Muscle of leg (tissue), 16 donors: Measurements from ENCODE around the gene STAT2. TPM values are rescaled to one million over a fixed set of nuclear protein-coding genes. Genes with fewer than 3 reads are reported as not detected.
"Not testable (repeated sequence)": the region's sequence is repeated elsewhere in the genome, so short reads cannot be mapped to it uniquely, and the experiment has no call there.

Experiments
- DNase-seq: peaks from one replicate; pipeline ENCODE4 v3.0.0; 2013
- H3K27ac ChIP-seq: one replicate; pipeline ENCODE4 v1.5.1; 2013; ENCODE audit warnings: mild to moderate bottlenecking, low read length, control low read depth
- H3K27me3 ChIP-seq: one replicate; pipeline ENCODE4 v1.6.1; 2013; ENCODE audit warnings: low read length; ENCODE audit not compliant: control insufficient read depth, insufficient read depth
- H3K36me3 ChIP-seq: one replicate; pipeline ENCODE4 v1.6.1; 2013; ENCODE audit warnings: low read length; ENCODE audit not compliant: control insufficient read depth, insufficient read depth
- H3K4me1 ChIP-seq: one replicate; pipeline ENCODE4 v1.6.1; 2013; ENCODE audit warnings: low read length; ENCODE audit not compliant: control insufficient read depth, insufficient read depth
- H3K4me3 ChIP-seq: one replicate; pipeline ENCODE4 v1.5.1; 2013; ENCODE audit warnings: low read length, control low read depth
- H3K9me3 ChIP-seq: replicated peaks from 2 replicates; pipeline ENCODE4 v1.6.1; 2013; ENCODE audit warnings: low read depth, low read length; ENCODE audit not compliant: control insufficient read depth
- WGBS: methylation state at CpG from one replicate; pipeline ENCODE4 v1.1.5; 2013; ENCODE audit warnings: missing lambda C conversion rate; ENCODE audit not compliant: insufficient coverage; 5-methylcytosine and 5-hydroxymethylcytosine counted together
- long read RNA-seq, 11 donors: transcript quantifications; one replicate each; lab custom pipeline, GENCODE V29; 2026
- polyA plus RNA-seq, 8 donors: library from polyadenylated mRNA; unstranded; fragments of 120-200 nt; gene quantifications; one replicate each; pipeline versions ENCODE4 v1.2.1 to v1.2.3, GENCODE V29; 2013; ENCODE audit warnings: inconsistent platforms in 1 of 8, low replicate concordance in 1 of 8; ENCODE audit not compliant: insufficient read length in 8 of 8, insufficient read depth in 1 of 8
- total RNA-seq: library from RNA; stranded (reverse); fragments of 120-200 nt; gene quantifications from one replicate; pipeline ENCODE4 v1.2.4, GENCODE V29; 2013

Gene STAT2
- total RNA-seq (63.4 TPM), polyA plus RNA-seq (10 to 100 TPM; 40.9 to 71.8 (median 59.6) TPM)
- long read RNA-seq, donor 1 = 0 reads
- long read RNA-seq, donor 2 = 0 reads
- long read RNA-seq, donor 3, partial matches to known transcripts = 0 of 1 reads
- long read RNA-seq, donor 3, other reads (novel, unspliced or antisense) = 0 of 1 reads
- long read RNA-seq, donor 4 = 0 reads
- long read RNA-seq, donor 5, partial matches to known transcripts = 7 of 8 reads
- long read RNA-seq, donor 5, other reads (novel, unspliced or antisense) = 0 of 8 reads
- long read RNA-seq, donor 6, partial matches to known transcripts = 0 of 1 reads
- long read RNA-seq, donor 6, other reads (novel, unspliced or antisense) = 0 of 1 reads
- long read RNA-seq, donor 7, partial matches to known transcripts = 0 of 2 reads
- long read RNA-seq, donor 7, other reads (novel, unspliced or antisense) = 0 of 2 reads
- long read RNA-seq, donor 8, partial matches to known transcripts = 0 of 2 reads
- long read RNA-seq, donor 8, other reads (novel, unspliced or antisense) = 0 of 2 reads
- long read RNA-seq, donor 9, partial matches to known transcripts = 0 of 1 reads
- long read RNA-seq, donor 9, other reads (novel, unspliced or antisense) = 0 of 1 reads
- long read RNA-seq, donor 10, partial matches to known transcripts = 0 of 1 reads
- long read RNA-seq, donor 10, other reads (novel, unspliced or antisense) = 0 of 1 reads
- long read RNA-seq, donor 11 = 0 reads

- H3K4me1 ChIP-seq = peaks cover 7% of the 10 kb centered on the region
- WGBS = under 1% methylated on average over 48 of the region's 54 CpGs
- no peaks in the 10 kb centered on the region for H3K9me3 ChIP-seq
- H3K36me3 ChIP-seq = peaks cover 16% of the 10 kb centered on the region
- no peaks in the 10 kb centered on the region for H3K27me3 ChIP-seq
- DNase-seq = peak; percentile 100
- peak within 1 kb of the TSS; percentile 92 for H3K27ac ChIP-seq
- H3K4me3 ChIP-seq = peak within 1 kb of the TSS; percentile 58
Measured at GRCh38 chr12:56359851-56360767, at the start of gene STAT2. Gene STAT2, minus strand, starts transcription at chr12:56360107. Its CDS starts 3,536 bp downstream, at chr12:56356571.

GRCh38 chr12:56408799-56409417 lies 49.0 kb upstream of the STAT2 start:
- no peak for DNase-seq
- Histone ChIP-seq H3K4me3 (no peak overlapping the region), H3K27me3 (no peaks in the 10 kb centered on the region), H3K9me3 (no peaks in the 10 kb centered on the region), H3K27ac (no peak overlapping the region), H3K4me1 (no peaks in the 10 kb centered on the region), H3K36me3 (no peaks in the 10 kb centered on the region)
- WGBS = 94% methylated on average over 4 of the region's 5 CpGs

GRCh38 chr12:56404227-56404626 lies 44.3 kb upstream of the STAT2 start:
- no CpG with 5 or more reads among the region's 3 CpGs for WGBS
- H3K27me3 ChIP-seq, DNase-seq, H3K27ac ChIP-seq, H3K4me1 ChIP-seq, H3K4me3 ChIP-seq, H3K36me3 ChIP-seq, H3K9me3 ChIP-seq: not testable (repeated sequence)

GRCh38 chr12:56401612-56402011 lies 41.7 kb upstream of the STAT2 start:
- not testable (repeated sequence) for H3K27me3 ChIP-seq, DNase-seq, H3K4me3 ChIP-seq, H3K27ac ChIP-seq, H3K9me3 ChIP-seq, H3K4me1 ChIP-seq, H3K36me3 ChIP-seq

- H3K9me3 ChIP-seq, H3K36me3 ChIP-seq, H3K27me3 ChIP-seq, H3K4me3 ChIP-seq, DNase-seq, H3K27ac ChIP-seq, H3K4me1 ChIP-seq: not testable (repeated sequence)
- no CpG with 5 or more reads among the region's 3 CpGs for WGBS
Measured at GRCh38 chr12:56401125-56401524, 41.2 kb upstream of the STAT2 start.

GRCh38 chr12:56399466-56399865 lies 39.6 kb upstream of the STAT2 start:
- DNase-seq, H3K27ac ChIP-seq, H3K36me3 ChIP-seq, H3K9me3 ChIP-seq, H3K4me1 ChIP-seq, H3K27me3 ChIP-seq, H3K4me3 ChIP-seq: not testable (repeated sequence)
- 90% methylated on average over 2 of the region's 3 CpGs for WGBS

GRCh38 chr12:56398324-56398723 lies 38.4 kb upstream of the STAT2 start:
- no peak overlapping the region for H3K27ac ChIP-seq
- no peaks in the 10 kb centered on the region for H3K27me3 ChIP-seq
- H3K4me3 ChIP-seq = no peak overlapping the region
- no peaks in the 10 kb centered on the region for H3K9me3 ChIP-seq
- no peak for DNase-seq
- H3K4me1 ChIP-seq = no peaks in the 10 kb centered on the region
- H3K36me3 ChIP-seq = no peaks in the 10 kb centered on the region

GRCh38 chr12:56392331-56392730 lies 32.4 kb upstream of the STAT2 start:
- no peak overlapping the region for H3K4me3 ChIP-seq
- no peak overlapping the region for H3K27ac ChIP-seq
- H3K9me3 ChIP-seq = peaks cover 3% of the 10 kb centered on the region
- no peaks in the 10 kb centered on the region for H3K36me3 ChIP-seq
- H3K4me1 ChIP-seq = no peaks in the 10 kb centered on the region
- 100% methylated on average over 1 of the region's 2 CpGs for WGBS
- DNase-seq = no peak
- no peaks in the 10 kb centered on the region for H3K27me3 ChIP-seq

GRCh38 chr12:56391721-56392120 lies 31.8 kb upstream of the STAT2 start:
- DNase-seq = no peak
- H3K27ac ChIP-seq = no peak overlapping the region
- H3K4me1 ChIP-seq = no peaks in the 10 kb centered on the region
- WGBS = no CpG with 5 or more reads among the region's 1 CpG
- H3K27me3 ChIP-seq = no peaks in the 10 kb centered on the region
- H3K4me3 ChIP-seq = no peak overlapping the region
- H3K9me3 ChIP-seq = peaks cover 3% of the 10 kb centered on the region
- H3K36me3 ChIP-seq = no peaks in the 10 kb centered on the region
